Esophagus (tissue), 2 donors: ENCODE data around the gene NTN4. TPM values are rescaled to one million over a fixed set of nuclear protein-coding genes. Genes with fewer than 3 reads are reported as not detected.

ENCODE experiments used
- H3K27ac ChIP-seq, 2 donors: one replicate each; pipeline ENCODE4 v1.5.1; 2013; ENCODE audit warnings: low read depth in 2 of 2, mild to moderate bottlenecking in 2 of 2, inconsistent platforms in 1 of 2, low read length in 1 of 2, moderate library complexity in 1 of 2
- H3K27me3 ChIP-seq, 2 donors: one replicate each; pipeline ENCODE4 v1.6.1; 2013; ENCODE audit warnings: low read length in 2 of 2, control low read depth in 1 of 2, mild to moderate bottlenecking in 1 of 2; ENCODE audit not compliant: insufficient read depth in 2 of 2, control insufficient read depth in 1 of 2
- H3K36me3 ChIP-seq, 2 donors: one replicate each; pipeline ENCODE4 v1.6.1; 2013; ENCODE audit warnings: low read length in 1 of 2; ENCODE audit not compliant: control insufficient read depth in 2 of 2, insufficient read depth in 2 of 2
- H3K4me1 ChIP-seq, 2 donors: one replicate each; pipeline ENCODE4 v1.6.1; 2013; ENCODE audit warnings: low read length in 1 of 2; ENCODE audit not compliant: control insufficient read depth in 2 of 2, insufficient read depth in 2 of 2
- H3K4me3 ChIP-seq, 2 donors: one replicate each; pipeline ENCODE4 v1.5.1; 2013; ENCODE audit warnings: low read length in 2 of 2, mild to moderate bottlenecking in 2 of 2, low read depth in 1 of 2, moderate library complexity in 1 of 2
- H3K9me3 ChIP-seq, 2 donors: one replicate each; pipeline ENCODE4 v1.6.1; 2013; ENCODE audit warnings: mild to moderate bottlenecking in 2 of 2, low read depth in 1 of 2, low read length in 1 of 2, moderate library complexity in 1 of 2; ENCODE audit not compliant: control insufficient read depth in 2 of 2, insufficient read depth in 1 of 2
- WGBS, 2 donors: extraction: QIAGEN DNeasy Blood & Tissue Kit; methylation state at CpG; one replicate each; pipeline ENCODE4 v1.1.7; 2013; 5-methylcytosine and 5-hydroxymethylcytosine counted together
- polyA plus RNA-seq, 2 donors: library from polyadenylated mRNA; stranded (reverse); fragments of 200-250 nt; gene quantifications; one replicate each; pipeline ENCODE4 v1.2.3, GENCODE V29; 2013
- donor health status: healthy with polysubstance abuse.
- donor health status: Bipolar disorder and iron deficiency.

Gene NTN4
- polyA plus RNA-seq, 2 donors: 3.8 to 6.2 TPM

DNA sequence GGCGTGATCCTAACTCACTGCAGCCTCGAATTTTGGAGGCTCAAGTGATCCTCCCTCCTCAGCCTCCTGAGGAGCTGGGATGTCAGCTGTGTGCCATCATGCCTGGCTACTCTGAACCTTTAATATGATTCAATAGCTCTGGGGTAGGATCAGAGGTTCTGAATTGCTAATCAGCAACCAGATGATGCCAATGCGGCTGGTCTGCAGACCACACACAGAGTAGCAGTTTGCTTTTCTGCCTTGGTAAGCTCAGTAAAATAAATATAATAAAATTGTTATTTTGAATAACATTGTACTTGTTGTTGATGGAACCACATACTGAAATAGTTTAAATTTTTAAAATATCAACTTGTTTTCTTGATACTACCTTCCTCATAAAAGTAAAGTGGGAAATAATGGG lies 86.6 kb downstream of the NTN4 start:
- WGBS, 2 donors: 90 to 92% methylated on average over 3 of the region's 3 CpGs

DNA sequence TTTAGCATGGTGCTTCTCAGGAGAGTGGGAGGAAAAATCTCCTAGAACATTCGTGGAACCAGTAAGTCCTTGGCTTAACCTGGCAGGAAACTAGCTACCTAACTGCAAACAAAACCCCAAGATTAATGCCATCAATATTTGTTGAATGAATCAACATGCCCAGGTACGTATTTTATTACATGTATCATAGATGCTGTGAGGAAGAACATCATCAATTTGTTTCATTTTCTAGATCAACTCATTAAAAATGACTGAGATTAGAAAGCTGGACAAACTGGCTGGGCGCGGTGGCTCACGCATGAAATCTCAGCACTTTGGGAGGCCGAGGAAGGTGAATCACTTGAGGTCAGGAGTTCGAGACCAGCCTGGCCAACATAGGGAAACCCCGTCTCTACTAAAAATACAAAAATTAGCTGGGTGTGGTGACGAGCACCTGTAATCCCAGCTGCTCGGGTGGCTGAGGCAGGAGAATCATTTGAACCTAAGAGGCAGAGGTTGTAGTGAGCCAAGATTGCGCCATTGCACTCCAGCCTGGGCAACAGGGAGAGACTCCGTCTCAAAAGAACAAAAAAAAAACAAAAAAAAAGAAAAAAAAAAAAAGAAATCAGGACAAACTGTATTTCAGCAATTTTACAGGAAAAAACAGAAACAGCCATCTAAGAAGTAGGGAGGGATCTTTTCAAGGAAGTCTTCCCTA lies 88.7 kb downstream of the NTN4 start:
- WGBS, 2 donors: 52 to 58% methylated on average over 12 of the region's 12 CpGs
- peak overlapping the region in 1 of 2 donors; percentile 12 for H3K27ac ChIP-seq
- no peaks in the 10 kb centered on the region for H3K9me3 ChIP-seq
- H3K4me3 ChIP-seq: no peak overlapping the region
- H3K27me3 ChIP-seq: no peaks in the 10 kb centered on the region
- H3K36me3 ChIP-seq: peaks cover 0 to 2% of the 10 kb centered on the region in 2 donors
- no peaks in the 10 kb centered on the region for H3K4me1 ChIP-seq

More for the DNA sequence above, 86.6 kb downstream of the NTN4 start:
- Histone ChIP-seq H3K27me3 (no peaks in the 10 kb centered on the region), H3K27ac (no peak overlapping the region), H3K4me1 (no peaks in the 10 kb centered on the region), H3K36me3 (peaks cover 0 to 2% of the 10 kb centered on the region in 2 donors), H3K4me3 (no peak overlapping the region), H3K9me3 (no peaks in the 10 kb centered on the region)

DNA sequence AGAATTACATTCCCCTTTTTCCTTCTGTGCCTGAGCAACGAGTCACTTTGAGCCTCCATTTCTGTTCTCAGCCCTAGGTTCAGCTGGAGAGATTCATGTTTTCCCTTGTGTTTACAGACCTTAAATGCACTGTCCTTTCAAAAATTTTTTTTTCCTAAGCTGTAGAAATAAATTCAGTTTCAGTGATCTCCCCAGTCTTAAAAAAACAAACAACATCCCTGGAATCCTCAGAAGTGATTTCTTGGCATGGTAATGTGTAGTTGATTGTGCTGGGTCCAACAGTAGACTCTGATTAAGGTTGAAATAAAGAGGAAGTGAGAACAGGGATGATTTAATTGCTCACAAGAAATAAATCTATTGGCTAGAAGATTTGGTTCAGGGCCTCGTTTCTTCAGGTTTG lies 89.3 kb downstream of the NTN4 start:
- H3K4me3 ChIP-seq: no peak overlapping the region
- no peaks in the 10 kb centered on the region for H3K4me1 ChIP-seq
- H3K9me3 ChIP-seq: no peaks in the 10 kb centered on the region
- peaks cover 0 to 2% of the 10 kb centered on the region in 2 donors for H3K36me3 ChIP-seq
- H3K27me3 ChIP-seq: no peaks in the 10 kb centered on the region
- 46 to 51% methylated on average over 2 of the region's 2 CpGs for WGBS, 2 donors
- H3K27ac ChIP-seq: no peak overlapping the region

DNA sequence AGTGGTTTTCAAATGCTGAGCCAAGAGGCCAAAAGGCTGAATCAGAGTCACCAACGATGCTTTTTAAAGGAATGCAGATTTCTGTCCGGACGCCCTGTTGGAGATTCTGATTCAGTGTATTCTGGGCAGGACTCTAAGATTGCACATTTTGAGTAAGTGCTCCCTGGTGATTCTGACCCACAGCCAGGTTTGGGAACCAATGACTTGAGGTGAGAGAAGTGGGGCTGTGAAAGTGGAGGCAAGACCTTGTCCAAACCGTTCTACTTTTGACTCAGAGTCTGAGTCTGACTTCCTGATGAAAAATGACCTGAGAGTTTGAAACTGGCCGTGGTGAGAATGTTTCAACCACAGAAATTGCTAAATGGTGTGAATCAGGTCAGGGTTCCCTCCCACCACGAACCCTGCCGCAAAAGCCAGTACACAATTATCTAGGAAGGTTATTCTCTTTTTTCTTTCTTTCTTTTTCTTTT lies 90.2 kb downstream of the NTN4 start:
- H3K4me1 ChIP-seq: no peaks in the 10 kb centered on the region
- peaks cover 0 to 2% of the 10 kb centered on the region in 2 donors for H3K36me3 ChIP-seq
- no peak overlapping the region for H3K27ac ChIP-seq
- no peak overlapping the region for H3K4me3 ChIP-seq
- 61 to 65% methylated on average over 7 of the region's 7 CpGs for WGBS, 2 donors
- H3K9me3 ChIP-seq: no peaks in the 10 kb centered on the region
- no peaks in the 10 kb centered on the region for H3K27me3 ChIP-seq

DNA sequence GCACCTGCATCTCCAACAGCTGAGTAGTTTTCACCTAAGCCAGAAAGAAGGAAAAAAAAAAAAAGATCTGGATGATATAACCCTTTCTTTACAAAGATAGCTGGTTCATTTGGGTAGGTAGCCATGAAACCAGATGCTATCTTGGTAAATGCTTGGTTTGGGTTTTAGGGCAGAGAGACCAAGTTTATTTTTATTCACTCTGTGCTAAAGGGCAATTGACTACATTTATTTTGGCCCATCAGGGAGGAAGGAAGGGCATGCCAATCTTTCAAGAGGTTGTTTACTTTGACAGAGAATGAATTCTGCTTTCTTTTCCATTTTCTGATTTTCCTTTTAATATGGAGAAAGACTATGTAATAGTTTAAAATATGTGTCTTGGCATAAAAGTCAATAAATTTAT lies 91.0 kb downstream of the NTN4 start:
- Histone ChIP-seq H3K4me1 (no peaks in the 10 kb centered on the region), H3K27me3 (no peaks in the 10 kb centered on the region), H3K4me3 (no peak overlapping the region), H3K9me3 (no peaks in the 10 kb centered on the region), H3K27ac (no peak overlapping the region), H3K36me3 (peaks cover 0 to 2% of the 10 kb centered on the region in 2 donors)

DNA sequence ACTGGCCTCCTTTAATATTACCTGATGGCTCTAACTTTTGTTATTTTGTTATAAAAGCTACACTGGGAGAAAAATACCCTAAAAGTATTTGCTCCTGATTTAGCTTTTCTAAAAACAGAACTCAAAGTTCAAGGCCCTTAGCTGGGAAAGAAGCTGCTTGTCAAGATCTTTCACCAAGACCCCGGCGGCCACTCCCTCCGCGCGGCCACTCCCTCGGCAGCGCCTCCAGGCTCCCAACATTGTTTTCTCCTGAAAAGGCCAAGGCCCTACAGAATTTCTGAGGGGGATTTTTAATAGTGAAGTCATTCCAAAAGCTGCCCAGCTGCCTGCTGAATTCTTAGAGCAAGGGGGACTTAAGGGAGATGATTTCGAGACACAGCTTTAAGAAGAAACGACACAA lies 96.4 kb downstream of the NTN4 start:
- Histone ChIP-seq H3K9me3 (no peaks in the 10 kb centered on the region), H3K4me3 (no peak overlapping the region), H3K36me3 (no peaks in the 10 kb centered on the region), H3K27ac (peak overlapping the region in 1 of 2 donors; percentile 33), H3K4me1 (no peaks in the 10 kb centered on the region), H3K27me3 (no peaks in the 10 kb centered on the region)
- 54 to 57% methylated on average over 9 of the region's 9 CpGs for WGBS, 2 donors

DNA sequence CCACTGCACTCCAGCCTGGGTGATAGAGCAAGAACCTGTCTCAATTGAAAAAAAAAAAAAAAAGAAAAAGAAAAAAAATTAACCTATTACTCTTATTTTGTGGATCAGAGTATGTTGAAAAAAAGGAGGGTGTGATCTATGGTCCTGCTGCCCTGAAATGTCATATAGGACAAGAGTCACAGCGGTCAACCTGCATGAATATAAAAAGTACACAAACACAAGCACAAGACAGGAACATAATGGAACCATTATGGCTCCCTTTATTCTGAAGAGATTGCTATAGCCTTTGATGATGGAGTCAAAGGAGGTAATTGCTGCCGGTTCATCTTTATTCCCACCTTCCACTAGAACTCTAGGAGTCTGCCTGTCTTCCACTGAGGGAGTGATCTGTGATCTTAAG lies 96.9 kb downstream of the NTN4 start:
- 68 to 69% methylated on average over 2 of the region's 2 CpGs for WGBS, 2 donors
- H3K27ac ChIP-seq: no peak overlapping the region

DNA sequence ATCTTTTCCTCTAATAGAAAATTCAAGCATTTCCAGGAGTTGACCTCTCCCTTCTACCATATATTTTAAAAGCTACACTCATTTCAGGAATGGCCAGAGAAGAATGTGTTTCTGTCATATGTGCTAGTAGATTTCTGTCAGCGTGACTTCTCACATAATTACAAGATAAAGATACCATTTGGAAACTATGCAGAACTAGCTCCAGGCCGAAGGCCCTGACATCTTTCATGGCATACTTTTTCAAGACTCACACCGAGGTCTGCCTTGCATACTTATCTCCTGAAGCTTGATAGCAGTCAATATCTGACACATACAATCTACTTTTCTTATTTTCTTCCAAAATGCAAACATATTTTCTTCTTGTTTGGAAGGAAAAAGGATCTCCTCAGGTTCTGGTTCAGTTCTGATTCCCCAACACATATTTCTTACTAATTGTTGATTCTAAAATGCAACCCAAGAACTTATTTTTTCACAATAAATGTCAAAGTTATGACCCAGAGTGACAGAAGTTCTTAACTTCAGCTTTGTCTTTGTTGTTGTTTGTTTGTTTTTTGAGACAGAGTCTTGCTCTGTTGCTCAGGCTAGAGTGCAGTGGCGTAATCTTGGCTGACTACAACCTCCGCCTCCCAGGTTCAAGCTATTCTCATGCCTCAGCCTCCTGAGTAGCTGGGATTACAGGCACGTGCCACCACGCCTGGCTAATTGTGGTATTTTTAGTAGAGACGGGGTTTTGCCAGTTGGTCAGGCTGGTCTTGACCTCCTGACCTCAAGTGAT lies 99.5 kb downstream of the NTN4 start:
- Histone ChIP-seq H3K4me1 (no peaks in the 10 kb centered on the region), H3K9me3 (no peaks in the 10 kb centered on the region), H3K4me3 (no peak overlapping the region), H3K27me3 (no peaks in the 10 kb centered on the region), H3K36me3 (no peaks in the 10 kb centered on the region), H3K27ac (no peak overlapping the region)
- 84 to 86% methylated on average over 8 of the region's 8 CpGs for WGBS, 2 donors

More for the DNA sequence above, 96.9 kb downstream of the NTN4 start:
- Histone ChIP-seq H3K4me1 (no peaks in the 10 kb centered on the region), H3K9me3 (no peaks in the 10 kb centered on the region), H3K27me3 (no peaks in the 10 kb centered on the region), H3K36me3 (no peaks in the 10 kb centered on the region), H3K4me3 (no peak overlapping the region)

DNA sequence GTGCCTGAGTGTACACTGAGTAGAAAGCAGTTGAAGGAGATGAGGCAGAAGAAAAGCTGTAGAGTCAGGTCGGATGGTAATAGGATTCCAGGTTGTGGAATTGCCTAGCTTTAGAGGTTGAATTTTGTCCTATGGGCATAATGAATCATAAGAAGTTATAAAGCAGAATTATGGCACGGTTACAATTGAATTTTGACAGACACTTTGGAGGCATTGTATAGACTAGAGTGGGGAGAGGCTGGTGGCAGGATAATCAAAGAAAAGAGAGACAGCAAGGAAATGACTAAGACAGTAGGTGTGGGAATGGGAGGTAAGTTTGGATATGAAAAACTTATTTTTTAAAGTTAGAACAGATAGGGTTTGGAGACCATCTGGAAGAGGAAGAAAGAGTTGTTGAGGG lies 102.6 kb downstream of the NTN4 start:
- WGBS, 2 donors: 49 to 57% methylated on average over 2 of the region's 2 CpGs
- Histone ChIP-seq H3K4me3 (no peak overlapping the region), H3K36me3 (no peaks in the 10 kb centered on the region), H3K9me3 (no peaks in the 10 kb centered on the region), H3K27me3 (no peaks in the 10 kb centered on the region), H3K4me1 (no peaks in the 10 kb centered on the region), H3K27ac (no peak overlapping the region)
